SK-N-SH treated with all-trans-retinoic acid at 6 μM for 48 hours (cell line): Measurements from ENCODE around the gene ZNF30.

ENCODE experiments used
- ARNTL ChIP-seq: fragments of 450-650 bp; formaldehyde crosslinking; IDR thresholded peaks from 2 replicates; pipeline ENCODE4 v1.5.0; 2020; ENCODE audit warnings: low read depth, mild to moderate bottlenecking, moderate library complexity, borderline replicate concordance
- GLIS3 ChIP-seq: fragments of 250-450 bp; sonication (Bioruptor Pico); IDR thresholded peaks from 2 replicates; pipeline ENCODE4 v1.5.0; 2020; ENCODE audit warnings: mild to moderate bottlenecking, moderate library complexity
- ISL1 ChIP-seq: fragments of 250-450 bp; sonication (Bioruptor Pico); IDR thresholded peaks from 2 replicates; pipeline ENCODE4 v2.1.2; 2022; ENCODE audit warnings: mild to moderate bottlenecking, moderate library complexity
- RARB ChIP-seq: fragments of 250-450 bp; sonication (Bioruptor Pico); IDR thresholded peaks from 2 replicates; pipeline ENCODE4 v1.8.0; 2021; ENCODE audit warnings: mild to moderate bottlenecking, moderate library complexity
- ZC3H10 ChIP-seq: fragments of 250-450 bp; sonication (Bioruptor Pico); IDR thresholded peaks from 2 replicates; pipeline ENCODE4 v1.5.1; 2021; ENCODE audit warnings: mild to moderate bottlenecking, moderate library complexity
- ZNF70 ChIP-seq: fragments of 450-650 bp; formaldehyde crosslinking; IDR thresholded peaks from 2 replicates; pipeline ENCODE4 v1.5.0; 2020; ENCODE audit warnings: mild to moderate bottlenecking, moderate library complexity
- TF ChIP-seq, protein P1 (sequence below): fragments of 250-450 bp; sonication (Bioruptor Pico); IDR thresholded peaks from 2 replicates; pipeline ENCODE4 v1.5.1; 2020; ENCODE audit warnings: low read depth, mild to moderate bottlenecking, moderate library complexity

- TF ChIP-seq RARB (CRISPR knock-in tag) = no peak
- TF ChIP-seq, protein P1, sequence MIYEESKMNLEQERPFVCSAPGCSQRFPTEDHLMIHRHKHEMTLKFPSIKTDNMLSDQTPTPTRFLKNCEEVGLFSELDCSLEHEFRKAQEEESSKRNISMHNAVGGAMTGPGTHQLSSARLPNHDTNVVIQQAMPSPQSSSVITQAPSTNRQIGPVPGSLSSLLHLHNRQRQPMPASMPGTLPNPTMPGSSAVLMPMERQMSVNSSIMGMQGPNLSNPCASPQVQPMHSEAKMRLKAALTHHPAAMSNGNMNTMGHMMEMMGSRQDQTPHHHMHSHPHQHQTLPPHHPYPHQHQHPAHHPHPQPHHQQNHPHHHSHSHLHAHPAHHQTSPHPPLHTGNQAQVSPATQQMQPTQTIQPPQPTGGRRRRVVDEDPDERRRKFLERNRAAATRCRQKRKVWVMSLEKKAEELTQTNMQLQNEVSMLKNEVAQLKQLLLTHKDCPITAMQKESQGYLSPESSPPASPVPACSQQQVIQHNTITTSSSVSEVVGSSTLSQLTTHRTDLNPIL = no peak
- TF ChIP-seq ZNF70 (CRISPR knock-in tag) = no peak
- no peak for TF ChIP-seq ZC3H10 (CRISPR knock-in tag)
- no peak for TF ChIP-seq GLIS3
- TF ChIP-seq ISL1 = no peak
- TF ChIP-seq ARNTL (CRISPR knock-in tag) = no peak
Observed at GRCh38 chr19:34975056-34975455, 48.4 kb downstream of the ZNF30 start.
